ENCODE results near the gene FHOD1. TPM values are rescaled to one million over a fixed set of nuclear protein-coding genes. Genes with fewer than 3 reads are reported as not detected.

FHOD1 gene
- polyA plus RNA-seq, 3 donors, result 5.1 to 152 (median 5.5) TPM

- peaks cover 0 to 3% (median 0%) of the 10 kb centered on the region in 7 donors for H3K9me3 Mint-ChIP-seq
- H3K27me3 Mint-ChIP-seq (ENCODE audit: low read depth in 3 of 3), result peaks cover 0 to 2% (median 1%) of the 10 kb centered on the region in 3 donors
- no peak for TF ChIP-seq CTCF (IDR thresholded peaks at IDR 0.05)
- Histone ChIP-seq H3K27me3 (ENCODE audit: control insufficient read depth in 2 of 2, insufficient read depth in 2 of 2, low read length in 2 of 2) (no peaks in the 10 kb centered on the region), H3K9ac (ENCODE audit: insufficient read depth, low read length, poor library complexity, severe bottlenecking) (no peak overlapping the region), H4K20me1 (ENCODE audit: insufficient read depth, low read length) (peaks cover 48% of the 10 kb centered on the region), H3K79me2 (ENCODE audit: insufficient read depth, low read length) (peaks cover 27% of the 10 kb centered on the region), H2AFZ (ENCODE audit: insufficient read depth, low read depth, low read length, poor library complexity, severe bottlenecking) (no peak overlapping the region), H3K4me2 (replicated peaks; ENCODE audit: extremely low read depth, low read length, poor library complexity, severe bottlenecking) (no peak overlapping the region), H3K27ac (ENCODE audit: low read depth in 1 of 2, low read length in 2 of 2) (peak overlapping the region in 1 of 2 donors; percentile 3), H3K9me3 (replicated peaks in 1 of 2; ENCODE audit: control insufficient read depth in 1 of 2, insufficient read depth in 1 of 2, low read length in 2 of 2) (no peaks in the 10 kb centered on the region), H3K4me3 (replicated peaks in 1 of 3; ENCODE audit: low read depth in 2 of 3, low read length in 3 of 3) (no peak overlapping the region), H3K36me3 (replicated peaks in 1 of 2; ENCODE audit: control insufficient read depth in 1 of 2, insufficient read depth in 2 of 2, low read length in 2 of 2) (peaks cover 66 to 76% of the 10 kb centered on the region in 2 donors), H3K4me1 (ENCODE audit: control insufficient read depth in 1 of 2, insufficient read depth in 2 of 2, low read length in 2 of 2) (peaks cover 14 to 19% of the 10 kb centered on the region in 2 donors)
- 100% methylated on average over 10 of the region's 12 CpGs for WGBS (ENCODE audit: insufficient coverage)
- peak overlapping the region in 3 of 7 donors; percentile 28 to 75 (median 33) for H3K27ac Mint-ChIP-seq
- peaks cover 17% of the 10 kb centered on the region for H3K4me1 Mint-ChIP-seq
- H3K36me3 Mint-ChIP-seq, result peaks cover 60 to 76% of the 10 kb centered on the region in 2 donors
- no peak overlapping the region for H3K4me3 Mint-ChIP-seq
- DNase-seq, result no peak
- intact Hi-C loops (cut with micrococcal nuclease), result no loop called here
These were observed 16.2 kb downstream of the FHOD1 start for GRCh38 chr16:67230809-67231660.

DNA sequence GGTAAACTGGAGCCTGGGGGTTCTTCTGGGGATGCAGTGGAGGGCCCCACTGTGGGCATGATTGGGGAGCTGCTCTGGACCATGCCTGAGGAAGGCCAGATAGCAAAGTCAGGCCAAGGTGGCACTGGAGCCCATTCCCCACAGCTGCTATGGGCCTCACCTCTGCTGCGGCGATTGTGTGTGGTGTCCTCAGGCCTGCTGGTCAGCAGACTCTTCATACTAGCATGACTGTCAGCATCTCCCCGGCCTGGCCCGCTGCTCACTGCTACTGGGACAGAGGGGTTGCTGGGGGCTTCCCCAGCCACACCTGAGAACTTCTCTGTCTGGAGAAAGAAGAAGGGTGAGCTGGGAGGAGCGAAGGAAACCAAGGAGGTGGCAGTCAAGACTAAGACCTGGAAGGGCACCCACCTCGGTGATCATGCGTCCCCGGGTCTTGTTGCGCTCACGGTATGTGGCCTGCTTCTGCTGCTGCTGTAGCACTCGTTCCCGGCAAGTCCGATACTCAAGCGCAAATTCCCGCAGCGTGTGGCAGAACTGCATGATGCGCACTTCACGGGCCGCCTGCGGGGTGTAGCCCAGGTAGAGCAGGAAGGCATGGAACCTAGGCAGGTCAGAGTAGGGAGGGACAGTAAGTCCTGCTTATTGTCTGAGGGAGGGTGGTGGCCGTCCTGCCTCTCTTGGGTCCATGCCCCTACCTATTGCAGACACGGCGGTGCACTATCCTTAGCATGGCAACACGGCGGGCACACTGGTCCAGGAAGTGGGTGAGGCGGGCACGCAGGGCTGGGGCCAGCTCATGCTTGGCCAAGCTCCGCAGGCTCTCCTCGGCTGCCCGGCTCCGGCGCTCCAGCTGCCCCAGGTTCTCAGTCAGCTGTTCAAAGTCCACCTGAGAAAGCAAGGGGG is 17.1 kb downstream of the FHOD1 start:
- H3K27ac ChIP-seq (ENCODE audit: low read depth in 1 of 2, low read length in 2 of 2), result no peak overlapping the region
- Mint-ChIP-seq H3K36me3 (peaks cover 55 to 68% of the 10 kb centered on the region in 2 donors), H3K27ac (peak overlapping the region in 1 of 7 donors; percentile 26), H3K4me1 (peaks cover 25% of the 10 kb centered on the region), H3K4me3 (no peak overlapping the region), H3K27me3 (ENCODE audit: low read depth in 3 of 3) (peaks cover 0 to 1% (median under 1%) of the 10 kb centered on the region in 3 donors), H3K9me3 (peaks cover 0 to 3% (median 0%) of the 10 kb centered on the region in 7 donors)
- H3K79me2 ChIP-seq (ENCODE audit: insufficient read depth, low read length), result peaks cover 28% of the 10 kb centered on the region
- WGBS (ENCODE audit: insufficient coverage), result 95% methylated on average over 30 of the region's 32 CpGs
- no peak overlapping the region for H3K4me2 ChIP-seq (replicated peaks; ENCODE audit: extremely low read depth, low read length, poor library complexity, severe bottlenecking)
- H3K27me3 ChIP-seq (ENCODE audit: control insufficient read depth in 2 of 2, insufficient read depth in 2 of 2, low read length in 2 of 2), result no peaks in the 10 kb centered on the region
- intact Hi-C loops (cut with micrococcal nuclease), result loop anchor here (5.0 kb wide), 1 partner anchor 38 kb away; the partner anchor contains the start of genes E2F4 (in 2 of the 2) and EXOC3L1 (in 2 of the 2)
- TF ChIP-seq CTCF (IDR thresholded peaks at IDR 0.05), result no peak
- H3K4me1 ChIP-seq (ENCODE audit: control insufficient read depth in 1 of 2, insufficient read depth in 2 of 2, low read length in 2 of 2), result peaks cover 17 to 23% of the 10 kb centered on the region in 2 donors
- H3K36me3 ChIP-seq (replicated peaks in 1 of 2; ENCODE audit: control insufficient read depth in 1 of 2, insufficient read depth in 2 of 2, low read length in 2 of 2), result peaks cover 59 to 68% of the 10 kb centered on the region in 2 donors
- DNase-seq, result no peak
- H4K20me1 ChIP-seq (ENCODE audit: insufficient read depth, low read length), result peaks cover 41% of the 10 kb centered on the region
- no peak overlapping the region for H2AFZ ChIP-seq (ENCODE audit: insufficient read depth, low read depth, low read length, poor library complexity, severe bottlenecking)
- H3K9ac ChIP-seq (ENCODE audit: insufficient read depth, low read length, poor library complexity, severe bottlenecking), result no peak overlapping the region
- H3K4me3 ChIP-seq (replicated peaks in 1 of 3; ENCODE audit: low read depth in 2 of 3, low read length in 3 of 3), result no peak overlapping the region
- no peaks in the 10 kb centered on the region for H3K9me3 ChIP-seq (replicated peaks in 1 of 2; ENCODE audit: control insufficient read depth in 1 of 2, insufficient read depth in 1 of 2, low read length in 2 of 2)

All from CD14-positive monocyte (primary cell).